RWPE1 (cell line): ENCODE data around the gene RTCB.
"Not testable (repeated sequence)": the region's sequence is repeated elsewhere in the genome, so short reads cannot be mapped to it uniquely, and the experiment has no call there.

Experiments used
- CTCF ChIA-PET: fragments of 350-600 bp; sonication (Branson Sonifier 250); formaldehyde crosslinking; extraction: SDS; loops from one replicate; lab custom pipeline; 2021; lab: Yijun Ruan, JAX
- POLR2A ChIA-PET: fragments of 400-600 bp; formaldehyde crosslinking; extraction: SDS; loops from one replicate; lab custom pipeline; 2020; ENCODE audit warnings: antibody characterized with exemption; ENCODE audit not compliant: low non-redundant PET; lab: Yijun Ruan, JAX
- DNase-seq: peaks from one replicate; pipeline ENCODE4 v3.0.0; 2012; ENCODE audit warnings: low spot score
- H3K27ac ChIP-seq: fragments of 450-650 bp; 2 replicates; pipeline ENCODE4 v1.5.1; 2017
- CTCF ChIP-seq: fragments of 450-650 bp; conservative IDR thresholded peaks from 2 replicates; pipeline ENCODE4 v1.5.1; 2017; ENCODE audit warnings: low read depth, mild to moderate bottlenecking

Gene RTCB

DNA sequence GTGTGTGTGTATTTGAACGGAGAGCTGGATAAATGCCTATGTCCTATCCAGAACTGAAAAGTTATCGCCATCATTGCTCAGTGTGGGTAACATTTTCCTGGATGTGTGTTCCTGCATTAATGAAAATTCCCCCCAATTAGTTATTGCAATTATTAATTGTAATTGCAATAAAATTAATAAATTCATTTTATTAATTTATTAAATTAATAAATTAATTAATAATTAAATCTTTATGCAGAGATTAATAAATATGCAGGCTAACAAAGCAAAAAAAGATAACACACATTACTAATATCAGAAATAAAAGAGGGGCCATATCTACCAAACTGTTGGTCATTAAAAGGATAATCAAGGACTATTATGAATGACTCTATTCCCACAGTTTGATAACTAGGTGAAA lies 50.8 kb downstream of the RTCB start:
- TF ChIP-seq CTCF = no peak
- H3K27ac ChIP-seq = no peak overlapping the region
- no peak for DNase-seq
- ChIA-PET POLR2A (no interaction called here), CTCF (no interaction called here)

DNA sequence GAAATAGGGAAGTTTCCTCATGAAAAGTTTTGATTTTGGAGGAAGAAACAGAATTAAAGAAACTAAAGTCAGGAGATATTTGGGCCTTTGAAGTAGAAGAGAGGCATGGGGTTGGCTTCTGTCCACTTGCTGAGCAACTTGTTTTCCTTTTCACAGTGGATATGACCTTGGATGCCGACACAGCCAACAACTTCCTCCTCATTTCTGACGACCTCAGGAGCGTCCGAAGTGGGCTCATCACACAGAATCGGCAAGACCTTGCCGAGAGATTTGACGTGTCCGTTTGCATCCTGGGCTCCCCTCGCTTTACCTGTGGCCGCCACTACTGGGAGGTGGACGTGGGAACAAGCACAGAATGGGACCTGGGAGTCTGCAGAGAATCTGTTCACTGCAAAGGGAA lies 52.0 kb downstream of the RTCB start:
- POLR2A ChIA-PET, H3K27ac ChIP-seq, DNase-seq, CTCF ChIA-PET: not testable (repeated sequence)

DNA sequence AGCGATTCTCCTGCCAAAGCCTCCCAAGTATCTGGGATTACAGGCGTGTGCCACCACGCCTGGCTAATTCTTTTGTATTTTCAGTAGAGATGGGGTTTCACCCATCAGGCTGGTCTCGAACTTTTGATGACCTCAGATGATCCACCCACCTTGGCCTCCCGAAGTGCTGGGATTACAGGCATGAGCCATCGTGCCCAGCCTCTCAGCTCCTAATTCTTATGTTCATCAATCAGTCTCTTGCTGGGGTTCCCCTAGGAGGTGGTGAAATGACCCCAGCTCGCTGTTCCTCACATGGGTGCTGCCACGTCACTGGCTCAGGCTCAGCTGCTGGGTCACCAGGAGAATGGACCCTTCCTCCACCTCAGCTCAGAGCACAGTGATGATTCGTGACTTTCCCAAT lies 54.5 kb downstream of the RTCB start, which contains the start of gene RFPL3:
Gene RFPL3, plus strand, starts transcription at position 301 of the 400 bp plus-strand sequence. CDS start 205 bp downstream, outside the sequence.
- H3K27ac ChIP-seq, DNase-seq, CTCF ChIA-PET, POLR2A ChIA-PET: not testable (repeated sequence)

- peak overlapping the region; percentile 81; the same call in 1 of the 2 replicates for H3K27ac ChIP-seq
- no peak for TF ChIP-seq CTCF
- ChIA-PET POLR2A (no interaction called here), CTCF (no interaction called here)
- peak; percentile 13 for DNase-seq
Observed at GRCh38 chr22:32355760-32356159, 56.3 kb downstream of the RTCB start.

- ChIA-PET POLR2A (no interaction called here), CTCF (interaction anchor here (0.6 kb wide), 1 partner anchor 13 kb away, joined by 3 read pairs; no protein-coding TSS in a partner anchor)
- no peak for TF ChIP-seq CTCF
- H3K27ac ChIP-seq = peak overlapping the region; percentile 81
- peak; percentile 86 for DNase-seq
Observed at GRCh38 chr22:32354360-32355351, 57.4 kb downstream of the RTCB start.

GRCh38 chr22:32353840-32354239 lies 58.2 kb downstream of the RTCB start:
- POLR2A ChIA-PET = no interaction called here

DNA sequence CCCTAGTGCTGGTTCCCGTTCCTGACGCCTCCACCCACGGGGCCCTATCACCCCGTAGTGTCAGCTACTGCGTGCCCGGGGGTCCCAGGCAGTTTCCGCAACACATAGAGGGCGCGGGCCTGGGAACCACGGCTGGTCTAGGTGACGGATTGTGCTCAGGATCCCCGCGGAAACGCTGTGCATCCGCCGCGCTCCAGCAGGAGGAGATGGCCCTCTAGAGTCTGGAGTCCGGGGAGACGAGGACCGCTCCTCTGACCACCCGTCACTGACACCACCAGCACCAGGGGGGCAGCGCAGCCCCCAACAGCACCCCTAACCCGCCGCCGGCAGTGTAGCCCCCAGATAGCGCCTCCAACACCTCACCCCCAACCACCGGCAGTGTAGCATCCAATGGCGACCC lies 58.8 kb downstream of the RTCB start:
- DNase-seq = no peak
- POLR2A ChIA-PET = no interaction called here
- TF ChIP-seq CTCF = no peak
- peak overlapping the region; percentile 12; the same call in 1 of the 2 replicates for H3K27ac ChIP-seq
- CTCF ChIA-PET = no interaction called here

More at GRCh38 chr22:32353840-32354239, 58.2 kb downstream of the RTCB start:
- DNase-seq = no peak
- CTCF ChIA-PET = no interaction called here
- TF ChIP-seq CTCF = no peak
- peak overlapping the region; percentile 81 for H3K27ac ChIP-seq
